Mucosa of rectum (tissue), 2 donors: Measurements from ENCODE around the gene CHRND.

Source experiments
- H3K27ac ChIP-seq, 2 donors: one replicate each; pipeline ENCODE4 v1.7.0; 2013; ENCODE audit warnings: inconsistent platforms in 2 of 2, low read depth in 2 of 2, low read length in 2 of 2
- H3K27me3 ChIP-seq, 2 donors: one replicate each; pipeline ENCODE4 v1.7.0; 2013; ENCODE audit warnings: low read length in 2 of 2; ENCODE audit not compliant: control insufficient read depth in 2 of 2, insufficient read depth in 2 of 2
- H3K36me3 ChIP-seq, 2 donors: one replicate each; pipeline ENCODE4 v1.7.0; 2013; ENCODE audit warnings: low read length in 2 of 2; ENCODE audit not compliant: control insufficient read depth in 2 of 2, insufficient read depth in 2 of 2
- H3K4me1 ChIP-seq, 2 donors: one replicate each; pipeline ENCODE4 v1.7.0; 2013; ENCODE audit warnings: low read length in 2 of 2, mild to moderate bottlenecking in 1 of 2; ENCODE audit not compliant: control insufficient read depth in 2 of 2, insufficient read depth in 2 of 2
- H3K4me3 ChIP-seq, 2 donors: one replicate each; pipeline ENCODE4 v1.7.0; 2013; ENCODE audit warnings: low read length in 2 of 2
- H3K9ac ChIP-seq, 2 donors: one replicate each; pipeline ENCODE4 v1.7.0; 2013; ENCODE audit warnings: low read length in 2 of 2, low read depth in 1 of 2, mild to moderate bottlenecking in 1 of 2
- H3K9me3 ChIP-seq, 2 donors: one replicate each; pipeline ENCODE4 v1.7.0; 2013; ENCODE audit warnings: low read length in 2 of 2; ENCODE audit not compliant: control insufficient read depth in 2 of 2
- donor health status: healthy.
- donor health status: Normal muscosa, but diverticular disease.

Gene CHRND

GRCh38 chr2:232520489-232520888 is 5.5 kb upstream of the CHRND start:
- no peaks in the 10 kb centered on the region for H3K9me3 ChIP-seq
- no peak overlapping the region for H3K9ac ChIP-seq
- no peak overlapping the region for H3K27ac ChIP-seq
- H3K4me3 ChIP-seq: no peak overlapping the region
- H3K36me3 ChIP-seq: no peaks in the 10 kb centered on the region
- H3K27me3 ChIP-seq: peaks cover 20% of the 10 kb centered on the region in 2 donors
- H3K4me1 ChIP-seq: no peaks in the 10 kb centered on the region

- no peak overlapping the region for H3K9ac ChIP-seq
- H3K4me3 ChIP-seq: no peak overlapping the region
- no peaks in the 10 kb centered on the region for H3K36me3 ChIP-seq
- no peaks in the 10 kb centered on the region for H3K4me1 ChIP-seq
- H3K27ac ChIP-seq: no peak overlapping the region
- peaks cover 20% of the 10 kb centered on the region in 2 donors for H3K27me3 ChIP-seq
- H3K9me3 ChIP-seq: no peaks in the 10 kb centered on the region
Observed at GRCh38 chr2:232521098-232521497, 4.9 kb upstream of the CHRND start.

GRCh38 chr2:232521959-232522622 is 3.9 kb upstream of the CHRND start:
- Histone ChIP-seq H3K4me3 (no peak overlapping the region), H3K9me3 (no peaks in the 10 kb centered on the region), H3K27me3 (peaks cover 20% of the 10 kb centered on the region in 2 donors), H3K36me3 (no peaks in the 10 kb centered on the region), H3K9ac (no peak overlapping the region), H3K4me1 (no peaks in the 10 kb centered on the region), H3K27ac (no peak overlapping the region)

DNA sequence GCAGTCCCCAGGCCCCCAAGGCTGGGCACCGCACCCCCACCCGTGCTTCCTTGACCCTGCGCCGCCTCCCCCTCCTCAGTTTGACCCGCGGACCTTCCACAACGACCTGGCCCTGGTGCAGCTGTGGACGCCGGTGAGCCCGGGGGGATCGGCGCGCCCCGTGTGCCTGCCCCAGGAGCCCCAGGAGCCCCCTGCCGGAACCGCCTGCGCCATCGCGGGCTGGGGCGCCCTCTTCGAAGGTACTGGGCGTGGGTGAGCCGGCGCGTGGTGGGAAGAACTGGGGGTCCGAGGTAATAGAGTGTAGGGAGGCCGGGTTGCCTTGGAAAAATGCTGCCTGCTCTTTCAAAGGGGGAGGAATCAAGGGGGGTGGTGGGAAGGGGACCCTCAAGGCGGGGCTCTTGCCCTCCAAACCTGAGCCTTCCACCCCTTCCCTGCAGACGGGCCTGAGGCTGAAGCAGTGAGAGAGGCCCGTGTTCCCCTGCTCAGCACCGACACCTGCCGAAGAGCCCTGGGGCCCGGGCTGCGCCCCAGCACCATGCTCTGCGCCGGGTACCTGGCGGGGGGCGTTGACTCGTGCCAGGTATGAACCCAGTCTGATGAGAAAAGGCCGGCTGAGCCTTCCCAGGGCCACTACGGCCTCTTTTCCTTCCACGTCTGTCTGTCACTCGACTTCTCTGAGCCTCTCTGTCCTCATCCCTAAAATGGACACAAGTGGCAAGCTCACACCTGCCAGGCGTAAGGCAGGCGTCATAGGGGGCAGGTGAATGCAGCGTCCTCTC is 3.1 kb upstream of the CHRND start:
- no peaks in the 10 kb centered on the region for H3K9me3 ChIP-seq
- H3K27me3 ChIP-seq: peaks cover 20% of the 10 kb centered on the region in 2 donors
- H3K4me3 ChIP-seq: no peak overlapping the region
- no peak overlapping the region for H3K27ac ChIP-seq
- no peak overlapping the region for H3K9ac ChIP-seq
- H3K36me3 ChIP-seq: no peaks in the 10 kb centered on the region
- H3K4me1 ChIP-seq: no peaks in the 10 kb centered on the region

GRCh38 chr2:232523402-232523681 is 2.6 kb upstream of the CHRND start:
- H3K27me3 ChIP-seq: peaks cover 20% of the 10 kb centered on the region in 2 donors
- no peaks in the 10 kb centered on the region for H3K4me1 ChIP-seq
- no peak overlapping the region for H3K4me3 ChIP-seq
- H3K36me3 ChIP-seq: no peaks in the 10 kb centered on the region
- H3K9me3 ChIP-seq: no peaks in the 10 kb centered on the region
- H3K27ac ChIP-seq: no peak overlapping the region
- H3K9ac ChIP-seq: no peak overlapping the region

DNA sequence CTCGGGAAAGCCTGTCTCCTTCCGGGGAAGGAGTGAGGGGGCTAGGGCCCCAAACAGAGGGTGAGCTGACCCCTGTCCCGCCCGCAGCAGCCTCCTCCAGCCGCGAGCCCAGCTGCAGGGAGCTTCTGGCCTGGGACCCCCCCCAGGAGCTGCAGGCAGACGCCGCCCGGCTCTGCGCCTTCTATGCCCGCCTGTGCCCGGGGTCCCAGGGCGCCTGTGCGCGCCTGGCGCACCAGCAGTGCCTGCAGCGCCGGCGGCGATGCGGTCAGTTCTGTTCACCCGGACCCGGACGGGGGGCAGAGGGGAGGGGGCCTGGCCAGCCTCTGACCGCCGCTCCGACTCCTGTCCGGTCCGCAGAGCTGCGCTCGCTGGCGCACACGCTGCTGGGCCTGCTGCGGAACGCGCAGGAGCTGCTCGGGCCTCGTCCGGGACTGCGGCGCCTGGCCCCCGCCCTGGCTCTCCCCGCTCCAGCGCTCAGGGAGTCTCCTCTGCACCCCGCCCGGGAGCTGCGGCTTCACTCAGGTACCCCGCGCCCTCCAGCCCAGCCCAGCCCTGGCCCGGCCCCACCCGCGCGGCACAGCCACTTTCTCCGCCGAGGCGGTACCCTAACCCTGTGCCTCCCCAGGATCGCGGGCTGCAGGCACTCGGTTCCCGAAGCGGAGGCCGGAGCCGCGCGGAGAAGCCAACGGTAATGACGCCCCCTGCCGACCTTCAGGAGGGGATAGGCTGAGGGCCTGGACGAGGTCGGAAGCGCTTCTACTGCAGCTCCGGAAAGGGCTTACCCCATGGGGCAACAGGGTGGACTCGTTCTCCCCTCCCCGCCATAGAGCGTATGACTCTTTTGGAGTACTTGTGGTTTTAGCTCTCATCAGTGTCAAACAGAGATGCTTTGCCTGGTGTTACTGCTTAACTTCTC is 2.0 kb upstream of the CHRND start:
- Histone ChIP-seq H3K36me3 (no peaks in the 10 kb centered on the region), H3K9ac (no peak overlapping the region), H3K4me3 (no peak overlapping the region), H3K4me1 (no peaks in the 10 kb centered on the region), H3K9me3 (no peaks in the 10 kb centered on the region), H3K27ac (no peak overlapping the region), H3K27me3 (peaks cover 20 to 21% of the 10 kb centered on the region in 2 donors)

- H3K4me1 ChIP-seq: no peaks in the 10 kb centered on the region
- no peaks in the 10 kb centered on the region for H3K9me3 ChIP-seq
- peaks cover 20 to 21% of the 10 kb centered on the region in 2 donors for H3K27me3 ChIP-seq
- no peak overlapping the region for H3K27ac ChIP-seq
- no peaks in the 10 kb centered on the region for H3K36me3 ChIP-seq
- no peak overlapping the region for H3K4me3 ChIP-seq
- H3K9ac ChIP-seq: no peak overlapping the region
Observed at GRCh38 chr2:232524771-232525170, 1.2 kb upstream of the CHRND start.

DNA sequence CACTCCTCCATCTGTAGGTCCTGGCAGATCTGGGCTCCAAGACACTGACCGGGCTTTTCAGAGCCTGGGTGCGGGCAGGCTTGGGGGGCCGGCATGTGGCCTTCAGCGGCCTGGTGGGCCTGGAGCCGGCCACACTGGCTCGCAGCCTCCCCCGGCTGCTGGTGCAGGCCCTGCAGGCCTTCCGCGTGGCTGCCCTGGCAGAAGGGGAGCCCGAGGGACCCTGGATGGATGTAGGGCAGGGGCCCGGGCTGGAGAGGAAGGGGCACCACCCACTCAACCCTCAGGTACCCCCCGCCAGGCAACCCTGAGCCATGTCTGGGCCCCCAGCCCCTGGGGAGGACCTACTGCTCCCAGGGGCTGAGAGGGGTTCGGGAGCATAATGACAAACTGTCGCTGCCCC is 761 bp upstream of the CHRND start:
- Histone ChIP-seq H3K36me3 (no peaks in the 10 kb centered on the region), H3K4me3 (no peak overlapping the region), H3K9ac (no peak overlapping the region), H3K27me3 (peaks cover 20 to 21% of the 10 kb centered on the region in 2 donors), H3K4me1 (no peaks in the 10 kb centered on the region), H3K9me3 (no peaks in the 10 kb centered on the region), H3K27ac (no peak overlapping the region)

DNA sequence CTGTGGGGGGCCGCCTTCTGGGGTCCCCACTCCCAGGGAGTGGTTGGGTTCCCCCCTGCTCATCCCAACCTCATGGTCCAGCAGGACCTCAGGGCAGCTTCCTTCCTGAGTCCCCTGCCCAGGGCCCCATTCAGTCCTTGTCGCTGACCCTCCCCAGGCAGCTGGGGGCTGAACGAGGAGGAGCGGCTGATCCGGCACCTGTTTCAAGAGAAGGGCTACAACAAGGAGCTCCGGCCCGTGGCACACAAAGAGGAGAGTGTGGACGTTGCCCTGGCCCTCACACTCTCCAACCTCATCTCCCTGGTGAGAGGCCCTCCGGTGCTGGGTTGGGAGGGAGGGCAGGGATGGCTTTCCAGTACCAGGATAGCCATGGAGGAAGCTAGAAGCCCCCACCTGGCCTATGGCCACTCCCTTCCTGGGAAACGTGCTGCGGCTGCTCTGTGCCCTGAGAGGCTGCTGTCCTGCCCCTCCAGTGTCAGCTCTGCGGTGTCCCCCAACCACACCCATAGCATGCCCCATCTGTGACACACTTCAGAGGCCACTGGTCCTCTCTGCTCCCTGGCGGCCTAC is 497 bp downstream of the CHRND start:
- Histone ChIP-seq H3K4me1 (no peaks in the 10 kb centered on the region), H3K9me3 (no peaks in the 10 kb centered on the region), H3K36me3 (no peaks in the 10 kb centered on the region), H3K27ac (no peak overlapping the region), H3K4me3 (no peak overlapping the region), H3K27me3 (peaks cover 17 to 21% of the 10 kb centered on the region in 2 donors), H3K9ac (no peak overlapping the region)
